Measurements from ENCODE around the gene SMIM44.
A peak's percentile ranks its signal among the peaks of the same experiment; 100 is the strongest.

SMIM44 gene

GRCh38 chr19:3505598-3506383 is 22.6 kb upstream of the SMIM44 start, which contains the start of gene FZR1:
Gene FZR1, plus strand, starts transcription at chr19:3506311. Its CDS starts 16,679 bp downstream, at chr19:3522990.
- DNase-seq (ENCODE audit: low read depth, low spot score), result peak; percentile 82
- ChIA-PET CTCF (interaction anchor here (0.9 to 3.4 kb wide), 2 partner anchors 33 to 76 kb away, joined by 3 to 9 read pairs; no protein-coding TSS in a partner anchor), POLR2A (no interaction called here)
- no peak for TF ChIP-seq CTCF (IDR thresholded peaks at IDR 0.05; ENCODE audit: insufficient read depth, low read length, missing control alignments)
- peak within 1 kb of the TSS; percentile 91 for H3K4me3 ChIP-seq (ENCODE audit: low read depth, low read length)

DNA sequence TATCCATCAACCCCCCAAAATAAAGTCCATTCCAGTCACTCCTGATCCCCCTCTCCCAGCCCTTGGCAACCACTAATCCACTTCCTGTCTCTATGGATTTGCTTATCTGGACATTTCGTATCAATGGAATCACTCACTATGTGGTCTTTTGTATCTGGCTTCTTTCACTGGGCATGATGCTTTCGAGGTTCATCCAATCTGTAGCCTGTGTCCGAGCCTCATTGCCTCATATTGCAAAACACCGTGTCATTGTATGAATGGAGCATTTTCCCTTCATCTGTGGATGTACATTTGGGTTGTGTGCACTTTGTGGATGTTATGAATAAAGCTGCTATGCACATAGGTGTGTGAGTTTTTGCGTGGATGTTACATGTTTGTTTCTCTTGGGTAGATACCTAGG is 21.5 kb upstream of the SMIM44 start:
- no peak overlapping the region for H3K4me3 ChIP-seq (ENCODE audit: low read depth, low read length)
- ChIA-PET CTCF (interaction anchor here (2.2 to 3.4 kb wide), 2 partner anchors 19 to 32 kb away, joined by 4 to 9 read pairs; no protein-coding TSS in a partner anchor), POLR2A (no interaction called here)
- no peak for DNase-seq (ENCODE audit: low read depth, low spot score)
- TF ChIP-seq CTCF (IDR thresholded peaks at IDR 0.05; ENCODE audit: insufficient read depth, low read length, missing control alignments), result no peak

GRCh38 chr19:3503036-3503572 is 19.9 kb upstream of the SMIM44 start:
- H3K4me3 ChIP-seq (ENCODE audit: low read depth, low read length), result no peak overlapping the region
- no peak for TF ChIP-seq CTCF (IDR thresholded peaks at IDR 0.05; ENCODE audit: insufficient read depth, low read length, missing control alignments)
- POLR2A ChIA-PET, result no interaction called here
- no peak for DNase-seq (ENCODE audit: low read depth, low spot score)
- CTCF ChIA-PET, result interaction anchor here (1.3 to 3.4 kb wide), 5 partner anchors 10 to 279 kb away, joined by 3 to 9 read pairs (median 4); no protein-coding TSS in a partner anchor

GRCh38 chr19:3501780-3502179 is 18.5 kb upstream of the SMIM44 start:
- POLR2A ChIA-PET, result no interaction called here

GRCh38 chr19:3500429-3501101 is 17.3 kb upstream of the SMIM44 start, which contains the start of gene DOHH:
Gene DOHH, minus strand, starts transcription at chr19:3500674. Its CDS starts 3,860 bp downstream, at chr19:3496814.
- POLR2A ChIA-PET, result interaction anchor here (0.5 to 0.6 kb wide), 4 partner anchors 15 to 441 kb away, joined by 3 to 4 read pairs (median 3); no protein-coding TSS in a partner anchor
- peak within 1 kb of the TSS; percentile 90 for H3K4me3 ChIP-seq (ENCODE audit: low read depth, low read length)
- CTCF ChIA-PET, result interaction anchor here (1.2 to 2.7 kb wide), 4 partner anchors 14 to 195 kb away, joined by 5 to 11 read pairs (median 8); no protein-coding TSS in a partner anchor
- TF ChIP-seq CTCF (IDR thresholded peaks at IDR 0.05; ENCODE audit: insufficient read depth, low read length, missing control alignments), result no peak
- peak; percentile 78 for DNase-seq (ENCODE audit: low read depth, low spot score)

More at GRCh38 chr19:3501780-3502179, 18.5 kb upstream of the SMIM44 start:
- CTCF ChIA-PET, result interaction anchor here (1.1 to 1.7 kb wide), 3 partner anchors 12 to 197 kb away, joined by 3 to 6 read pairs (median 4); no protein-coding TSS in a partner anchor
- no peak for DNase-seq (ENCODE audit: low read depth, low spot score)
- H3K4me3 ChIP-seq (ENCODE audit: low read depth, low read length), result no peak overlapping the region
- TF ChIP-seq CTCF (IDR thresholded peaks at IDR 0.05; ENCODE audit: insufficient read depth, low read length, missing control alignments), result no peak

Measured in AG04449 (cell line).